Naive thymus-derived CD8-positive, alpha-beta T cell (primary cell): Measurements from ENCODE around the gene CEP290. TPM values are rescaled to one million over a fixed set of nuclear protein-coding genes. Genes with fewer than 3 reads are reported as not detected.
A peak's percentile ranks its signal among the peaks of the same experiment; 100 is the strongest.
"Not testable (repeated sequence)": the region's sequence is repeated elsewhere in the genome, so short reads cannot be mapped to it uniquely, and the experiment has no call there.

Source experiments
- ATAC-seq, 2 donors: fragments of 150-1000 bp; cut with Tn5 transposase in 1 of 2; sonication (Bioruptor Pico), chemical (Tn5 transposase) in 1 of 2; 1 replicate in 1 of 2; 2 replicates in 1 of 2; pipeline ENCODE4 v1.10.0; 2021; ENCODE audit warnings: mild to moderate bottlenecking in 2 of 2, moderate library complexity in 2 of 2
- POLR2A ChIA-PET: fragments of 350-600 bp; sonication (Branson Sonifier 250); formaldehyde crosslinking; loops from one replicate; lab custom pipeline; 2021; ENCODE audit warnings: antibody characterized with exemption; lab: Charles Lee
- DNase-seq, 10 donors: peaks; one replicate each; pipeline versions ENCODE4 v3.0.0 to v3.0.0-alpha.2; 2020 to 2022
- H3K27ac Mint-ChIP-seq, 10 donors: one replicate each; pipeline ENCODE4 v1.8.0; 2020 to 2022; ENCODE audit warnings: mild to moderate bottlenecking in 10 of 10, mixed read lengths in 10 of 10, moderate library complexity in 4 of 10, inconsistent platforms in 1 of 10
- H3K27me3 Mint-ChIP-seq, 5 donors: one replicate each; pipeline ENCODE4 v1.8.0; 2021 to 2022; ENCODE audit warnings: mixed read lengths in 5 of 5
- H3K36me3 Mint-ChIP-seq, 3 donors: one replicate each; pipeline ENCODE4 v1.8.0; 2020 to 2022; ENCODE audit warnings: mixed read lengths in 3 of 3, mild to moderate bottlenecking in 2 of 3, inconsistent platforms in 1 of 3
- H3K4me1 Mint-ChIP-seq, 4 donors: one replicate each; pipeline ENCODE4 v1.8.0; 2021 to 2022; ENCODE audit warnings: mixed read lengths in 4 of 4
- H3K4me3 Mint-ChIP-seq, 10 donors: one replicate each; pipeline ENCODE4 v1.8.0; 2020 to 2022; ENCODE audit warnings: mild to moderate bottlenecking in 10 of 10, mixed read lengths in 10 of 10, moderate library complexity in 6 of 10, inconsistent platforms in 1 of 10
- H3K9me3 Mint-ChIP-seq, 9 donors: one replicate each; pipeline ENCODE4 v1.8.0; 2020 to 2022; ENCODE audit warnings: mixed read lengths in 9 of 9, mild to moderate bottlenecking in 3 of 9, inconsistent platforms in 1 of 9, moderate library complexity in 1 of 9
- polyA plus RNA-seq, 3 donors: library from polyadenylated mRNA; unstranded; fragments of 300-500 nt; fragmentation: Illumina TruSeq; gene quantifications; one replicate each; pipeline ENCODE4 v1.2.3, GENCODE V29; 2021
- total RNA-seq, 8 experiments: library from RNA in 2 of 8; stranded (reverse) in 2 of 8; gene quantifications; one replicate each; pipeline ENCODE4 v1.2.3 and lab custom pipeline; 2021 to 2026

CEP290 gene
- total and polyA plus RNA-seq, 5 experiments from 2014 or later = 4.3 to 22.3 (median 6.5) TPM

DNA sequence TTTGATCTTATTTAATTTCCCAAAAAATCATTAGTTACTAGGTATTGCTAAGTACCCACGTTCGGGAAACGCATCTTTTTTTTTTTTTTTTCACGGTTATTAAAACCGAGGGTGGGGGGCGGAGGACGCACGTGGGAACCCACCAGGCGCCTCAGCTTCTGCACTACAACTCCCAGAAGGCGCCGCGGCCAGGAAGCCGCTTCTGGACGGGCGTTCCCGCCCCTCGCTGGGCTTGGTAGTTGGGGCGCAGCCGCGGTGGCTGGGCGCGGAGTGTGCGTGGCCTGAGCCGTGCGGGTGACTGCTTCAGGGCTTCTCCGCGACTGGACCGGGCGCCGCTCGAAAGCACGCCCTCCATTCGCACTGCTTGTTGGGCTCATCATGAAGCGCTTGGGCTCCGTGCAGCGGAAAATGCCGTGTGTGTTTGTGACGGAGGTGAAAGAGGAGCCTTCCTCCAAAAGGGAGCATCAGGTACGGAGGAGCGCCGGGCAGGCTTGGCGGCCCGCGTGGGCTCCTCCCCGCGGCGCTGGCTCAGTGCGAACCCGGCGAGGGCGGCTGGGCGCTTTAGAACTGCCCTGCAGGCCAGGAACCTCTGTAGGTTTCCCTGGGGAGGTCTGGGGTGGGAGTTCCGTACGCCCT is 106.5 kb downstream of the CEP290 start:
- POLR2A ChIA-PET = interaction anchor here (1.2 to 1.8 kb wide), 2 partner anchors 106 to 107 kb away, joined by 5 to 7 read pairs; partner anchors contain the start of genes CEP290 and TMTC3
- DNase-seq (peak; percentile 79 to 91 (median 85)), ATAC-seq (peak; percentile 97 to 98)
- H3K9me3 Mint-ChIP-seq = no peaks in the 10 kb centered on the region
- H3K27me3 Mint-ChIP-seq = no peaks in the 10 kb centered on the region
- H3K4me1 Mint-ChIP-seq = peaks cover 20 to 54% (median 43%) of the 10 kb centered on the region in 4 donors
- H3K27ac Mint-ChIP-seq = peak overlapping the region; percentile 86 to 98 (median 96)
- peak overlapping the region; percentile 95 to 98 (median 96) for H3K4me3 Mint-ChIP-seq
- peaks cover 0 to 9% (median 0%) of the 10 kb centered on the region in 3 donors for H3K36me3 Mint-ChIP-seq

DNA sequence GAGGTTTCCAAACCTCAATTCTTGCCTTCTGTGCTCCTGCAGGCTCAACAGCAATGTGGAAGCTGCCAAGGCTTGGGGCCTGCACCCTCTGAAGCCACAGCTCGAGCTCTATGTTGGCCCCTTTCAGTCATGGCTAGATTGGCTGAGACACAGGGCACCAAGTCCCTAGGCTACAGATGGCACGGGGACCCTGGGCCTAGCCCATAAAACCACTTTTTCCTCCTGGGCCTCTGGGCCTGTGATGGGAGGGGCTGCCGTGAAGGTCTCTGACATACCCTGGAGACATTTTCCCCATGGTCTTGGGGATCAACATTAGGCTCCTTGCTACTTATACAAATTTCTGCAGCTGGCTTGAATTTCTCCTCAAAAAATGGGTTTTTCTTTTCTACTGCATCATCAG is 110.7 kb downstream of the CEP290 start:
- H3K4me3 Mint-ChIP-seq, H3K27ac Mint-ChIP-seq, DNase-seq, H3K9me3 Mint-ChIP-seq, ATAC-seq, POLR2A ChIA-PET, H3K27me3 Mint-ChIP-seq, H3K36me3 Mint-ChIP-seq: not testable (repeated sequence)
- peaks cover 2 to 15% (median 7%) of the 10 kb centered on the region in 4 donors for H3K4me1 Mint-ChIP-seq

DNA sequence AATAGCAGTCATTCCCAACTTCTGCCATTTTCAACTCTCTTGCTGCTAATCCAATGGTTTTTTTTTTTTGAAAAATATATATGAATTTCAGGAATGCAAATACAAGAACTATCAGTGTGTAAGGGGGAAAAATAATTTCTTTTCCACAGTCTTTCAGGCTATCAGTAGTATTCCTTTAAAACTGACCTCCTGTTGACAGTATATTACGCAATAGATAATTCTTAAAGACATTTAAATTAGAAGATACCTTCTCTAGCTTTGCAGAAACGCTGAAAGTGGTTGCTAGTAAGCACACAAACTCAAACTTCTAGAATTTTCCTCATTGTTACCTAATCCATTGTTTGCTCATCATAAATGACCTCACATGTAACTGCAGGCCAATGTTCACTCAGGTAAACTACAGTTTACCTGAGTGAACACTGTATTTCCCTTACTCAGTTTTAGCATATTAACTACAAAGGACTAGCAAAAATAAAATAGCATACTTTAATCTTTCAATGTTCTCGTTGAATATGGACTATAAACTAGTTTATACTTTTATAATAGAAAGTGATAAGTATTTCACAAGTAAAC is 112.7 kb downstream of the CEP290 start, which contains the start of gene C12orf50:
Gene C12orf50, minus strand, starts transcription at position 309 of the 573 bp plus-strand sequence. CDS start 2,439 bp downstream, outside the sequence.
- Mint-ChIP-seq H3K27me3 (peaks cover 0 to 3% (median 0%) of the 10 kb centered on the region in 5 donors), H3K36me3 (no peaks in the 10 kb centered on the region), H3K4me3 (no peak within 1 kb of the TSS), H3K9me3 (no peaks in the 10 kb centered on the region), H3K27ac (no peak within 1 kb of the TSS), H3K4me1 (peaks cover 0 to 3% (median 1%) of the 10 kb centered on the region in 4 donors)
- POLR2A ChIA-PET = no interaction called here
- ATAC-seq = no peak
- no peak for DNase-seq

DNA sequence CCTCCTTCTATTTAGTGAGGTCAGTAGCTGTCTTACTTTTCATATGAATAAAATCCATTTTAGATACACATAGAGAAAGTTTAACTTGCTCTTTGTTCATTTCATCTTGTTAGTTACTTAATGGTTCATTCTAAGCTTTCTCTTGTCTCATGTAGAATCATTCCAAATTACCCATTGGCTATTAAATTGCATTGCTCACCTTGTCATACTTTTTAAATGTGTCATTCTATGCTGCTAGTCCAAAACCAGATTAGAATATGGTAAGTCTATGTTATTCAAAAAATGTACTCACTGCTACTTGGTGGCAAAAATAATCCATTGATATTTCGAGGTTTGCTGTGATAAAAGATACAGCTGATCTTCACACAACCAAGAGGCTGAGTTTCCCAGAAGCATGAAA is 115.7 kb downstream of the CEP290 start:
- H3K27me3 Mint-ChIP-seq = peaks cover 0 to 7% (median 2%) of the 10 kb centered on the region in 5 donors
- DNase-seq (no peak), ATAC-seq (no peak)
- POLR2A ChIA-PET = no interaction called here
- H3K4me3 Mint-ChIP-seq = no peak overlapping the region
- H3K27ac Mint-ChIP-seq = no peak overlapping the region
- H3K36me3 Mint-ChIP-seq = peaks cover 0 to 6% (median 0%) of the 10 kb centered on the region in 3 donors
- H3K9me3 Mint-ChIP-seq = no peaks in the 10 kb centered on the region
- no peaks in the 10 kb centered on the region for H3K4me1 Mint-ChIP-seq

DNA sequence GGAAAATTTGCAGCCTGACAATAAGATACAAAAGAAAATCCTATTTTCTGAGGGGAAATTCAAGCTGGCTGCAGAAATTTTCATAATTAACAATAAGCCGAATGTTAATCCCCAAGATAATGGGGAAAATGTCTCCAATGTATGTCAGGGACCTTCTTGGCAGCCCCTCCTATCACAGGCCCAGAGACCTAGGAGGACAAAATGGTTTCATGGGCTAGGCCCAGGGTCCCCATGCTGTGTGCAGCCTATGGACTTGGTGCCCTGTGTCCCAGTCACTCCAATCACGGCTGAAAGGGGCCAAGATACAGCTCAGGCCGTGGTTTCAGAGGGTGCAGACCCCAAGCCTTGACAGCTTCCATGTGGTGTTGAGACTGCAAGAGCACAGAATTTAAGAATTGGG is 123.9 kb downstream of the CEP290 start:
- Mint-ChIP-seq H3K4me1 (no peaks in the 10 kb centered on the region), H3K27ac (no peak overlapping the region), H3K27me3 (peaks cover 17 to 44% (median 18%) of the 10 kb centered on the region in 5 donors), H3K9me3 (peaks cover 0 to 33% (median 10%) of the 10 kb centered on the region in 9 donors), H3K36me3 (peaks cover 0 to 25% (median 3%) of the 10 kb centered on the region in 3 donors), H3K4me3 (no peak overlapping the region)
- no peak for ATAC-seq
- DNase-seq = no peak
- POLR2A ChIA-PET = no interaction called here

DNA sequence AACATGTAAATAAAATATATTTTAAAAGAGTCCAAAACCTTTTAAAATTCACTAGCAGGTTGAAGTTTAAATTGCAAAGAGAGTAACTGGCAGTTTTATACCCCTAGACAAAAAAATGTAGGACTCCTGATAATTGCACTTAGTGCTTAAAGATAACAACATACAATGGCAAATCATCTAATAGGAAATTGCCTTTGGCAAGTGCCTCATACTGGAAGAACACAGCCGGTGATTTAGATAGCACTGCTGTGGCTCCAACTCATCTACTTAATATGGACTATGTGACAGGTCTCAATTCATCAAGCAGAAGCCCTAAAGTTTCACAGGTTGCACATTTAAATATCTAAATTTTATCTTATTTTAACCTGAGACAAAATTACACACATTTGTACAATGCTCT is 126.1 kb downstream of the CEP290 start:
- POLR2A ChIA-PET = no interaction called here
- no peak for DNase-seq
- no peak for ATAC-seq
- Mint-ChIP-seq H3K27me3 (peaks cover 12 to 42% (median 18%) of the 10 kb centered on the region in 5 donors), H3K4me3 (no peak overlapping the region), H3K27ac (no peak overlapping the region), H3K36me3 (peaks cover 0 to 19% (median 3%) of the 10 kb centered on the region in 3 donors), H3K4me1 (no peaks in the 10 kb centered on the region), H3K9me3 (peaks cover 0 to 33% (median 10%) of the 10 kb centered on the region in 9 donors)

DNA sequence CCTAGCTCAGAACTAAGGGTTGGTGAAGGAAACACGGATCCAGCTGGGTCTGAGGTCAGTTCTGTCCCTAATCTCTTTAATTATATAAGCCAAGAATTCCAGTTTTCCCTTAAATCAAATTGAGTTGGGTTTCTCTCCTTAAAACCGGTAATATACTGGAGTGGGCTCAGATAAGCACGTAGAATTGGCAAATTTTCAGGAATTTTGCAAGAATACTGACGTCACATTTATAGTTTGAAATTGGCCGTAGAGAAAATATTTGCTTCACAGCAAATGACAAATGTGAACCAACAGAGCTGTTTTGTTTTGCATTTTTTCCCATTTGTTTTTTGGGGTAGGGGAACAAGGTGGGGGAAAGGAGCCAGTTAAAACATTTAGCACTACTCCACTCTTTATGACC is 130.1 kb downstream of the CEP290 start:
- DNase-seq = no peak
- Mint-ChIP-seq H3K4me1 (no peaks in the 10 kb centered on the region), H3K27ac (no peak overlapping the region), H3K27me3 (peaks cover 6 to 36% (median 9%) of the 10 kb centered on the region in 5 donors), H3K4me3 (no peak overlapping the region), H3K36me3 (peaks cover 0 to 4% (median 0%) of the 10 kb centered on the region in 3 donors), H3K9me3 (peaks cover 0 to 4% (median 2%) of the 10 kb centered on the region in 9 donors)
- POLR2A ChIA-PET = no interaction called here
- no peak for ATAC-seq

DNA sequence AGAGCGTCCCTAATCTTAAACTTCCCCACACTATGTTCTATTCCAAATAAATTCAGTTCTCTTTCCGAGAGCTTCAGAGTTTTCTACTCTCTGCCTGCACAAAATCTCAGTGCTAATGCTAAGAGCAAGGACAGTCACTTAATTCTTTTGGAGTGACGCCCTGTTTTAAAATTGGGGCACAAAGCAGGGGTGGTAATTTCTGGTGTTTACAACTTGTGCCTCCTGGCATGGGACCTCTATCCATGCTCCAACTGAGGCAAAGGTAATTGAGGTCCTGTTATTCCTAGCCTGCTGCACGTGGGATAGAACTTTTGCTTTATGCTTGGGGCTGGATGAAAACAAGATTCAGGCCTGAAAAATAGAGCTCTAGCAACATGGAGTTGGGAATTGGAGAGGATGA is 135.5 kb downstream of the CEP290 start:
- no peak for ATAC-seq
- H3K4me3 Mint-ChIP-seq = no peak overlapping the region
- peaks cover 4 to 20% (median 7%) of the 10 kb centered on the region in 5 donors for H3K27me3 Mint-ChIP-seq
- H3K27ac Mint-ChIP-seq = no peak overlapping the region
- POLR2A ChIA-PET = no interaction called here
- peaks cover 0 to 4% (median 0%) of the 10 kb centered on the region in 3 donors for H3K36me3 Mint-ChIP-seq
- no peak for DNase-seq
- H3K4me1 Mint-ChIP-seq = no peaks in the 10 kb centered on the region
- H3K9me3 Mint-ChIP-seq = peaks cover 0 to 24% (median 3%) of the 10 kb centered on the region in 9 donors

DNA sequence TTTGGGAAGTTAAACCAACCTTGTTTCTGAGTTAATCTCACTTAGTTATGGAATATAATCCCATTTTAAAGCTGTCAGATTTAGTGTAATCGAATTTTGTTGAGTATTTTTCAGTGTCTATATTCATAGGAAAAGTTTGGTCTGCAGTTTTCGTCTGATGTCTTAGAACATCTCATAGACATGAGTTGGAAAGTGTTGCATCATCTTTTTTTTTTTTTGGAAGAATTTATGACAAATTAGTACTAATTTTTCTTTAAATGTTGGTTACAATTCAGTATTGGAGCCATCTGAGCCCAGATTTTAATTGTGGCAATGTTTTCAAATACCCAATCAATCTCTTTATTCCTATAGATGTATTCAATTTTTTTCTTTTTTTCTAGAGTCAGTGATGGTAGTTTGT is 140.6 kb downstream of the CEP290 start:
- no peak overlapping the region for H3K27ac Mint-ChIP-seq
- H3K4me1 Mint-ChIP-seq = no peaks in the 10 kb centered on the region
- H3K4me3 Mint-ChIP-seq = no peak overlapping the region
- POLR2A ChIA-PET = no interaction called here
- DNase-seq = no peak
- peaks cover 0 to 24% (median 3%) of the 10 kb centered on the region in 9 donors for H3K9me3 Mint-ChIP-seq
- no peak for ATAC-seq
- H3K36me3 Mint-ChIP-seq = peaks cover 0 to 4% (median 0%) of the 10 kb centered on the region in 3 donors
- peaks cover 0 to 24% (median 10%) of the 10 kb centered on the region in 5 donors for H3K27me3 Mint-ChIP-seq

Other genes starting within 250 kb of the CEP290 start
- under 1 TPM; 0.13 to 0.14 TPM for gene C12orf50, start 112.7 kb downstream of the CEP290 start, total RNA-seq
- gene C12orf50, start 112.7 kb downstream of the CEP290 start, polyA plus RNA-seq = not detected
- 10 to 100 TPM in 1 of 2 experiments, 1 to 10 TPM in 1; 8.9 to 11.9 TPM for gene TMTC3, start 219 bp upstream of the CEP290 start, total RNA-seq
- gene TMTC3, start 219 bp upstream of the CEP290 start, polyA plus RNA-seq = 1 to 10 TPM; 1.2 to 2.4 (median 1.3) TPM